ENCODE measurements around the gene YPEL1.
A peak's percentile ranks its signal among the peaks of the same experiment; 100 is the strongest.
"Not testable (repeated sequence)": the region's sequence is repeated elsewhere in the genome, so short reads cannot be mapped to it uniquely, and the experiment has no call there.

Gene YPEL1

DNA sequence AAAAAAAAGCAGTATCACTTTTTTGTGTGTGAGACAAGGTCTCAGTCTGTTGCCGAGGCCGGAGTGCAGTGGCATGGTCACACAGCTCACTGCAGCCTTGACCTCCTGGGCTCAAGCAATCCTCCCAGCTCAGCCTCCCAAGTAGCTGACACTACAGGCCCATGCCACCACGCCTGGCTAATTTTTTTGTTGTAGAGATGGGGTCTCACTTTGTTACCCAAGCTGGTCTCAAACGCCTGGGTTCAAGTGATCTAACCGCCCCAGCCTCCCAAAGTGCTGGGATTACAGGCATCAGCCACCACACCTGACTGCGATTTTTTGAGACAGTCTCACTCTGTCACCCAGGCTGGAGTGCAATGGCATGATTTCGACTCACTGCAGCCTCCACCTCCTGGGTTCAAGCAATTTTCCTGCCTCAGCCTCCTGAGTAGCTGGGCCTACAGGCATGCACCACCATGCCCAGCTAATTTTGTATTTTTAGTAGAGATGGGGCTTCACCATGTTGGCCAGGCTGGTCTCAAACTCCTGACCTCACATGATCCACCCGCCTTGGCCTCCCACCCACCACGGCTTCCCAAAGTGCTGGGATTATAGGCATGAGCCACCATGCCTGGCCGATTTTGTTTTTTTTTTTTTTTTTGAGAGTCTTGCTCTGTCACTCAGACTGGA lies 15.3 kb downstream of the YPEL1 start:
- not testable (repeated sequence) for FAIRE-seq

DNA sequence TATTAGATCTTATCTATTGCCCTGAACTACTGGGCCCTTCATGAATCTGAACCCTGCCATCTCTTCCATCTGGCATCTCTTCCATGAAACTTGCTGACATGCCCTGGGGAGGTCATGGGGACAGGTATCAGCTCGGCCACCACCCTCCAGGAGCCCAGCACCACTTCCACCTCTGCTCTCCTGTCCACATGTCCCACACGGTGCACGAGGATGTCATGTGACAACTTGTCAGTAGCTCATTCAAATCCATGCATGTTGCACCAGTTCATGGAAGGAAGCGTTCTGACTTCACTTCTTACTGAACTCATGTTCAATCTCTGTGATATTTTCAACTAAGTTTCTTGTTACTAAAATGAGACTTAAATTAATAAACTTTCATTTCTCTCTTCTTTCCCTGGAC lies 16.6 kb downstream of the YPEL1 start:
- FAIRE-seq: no peak

DNA sequence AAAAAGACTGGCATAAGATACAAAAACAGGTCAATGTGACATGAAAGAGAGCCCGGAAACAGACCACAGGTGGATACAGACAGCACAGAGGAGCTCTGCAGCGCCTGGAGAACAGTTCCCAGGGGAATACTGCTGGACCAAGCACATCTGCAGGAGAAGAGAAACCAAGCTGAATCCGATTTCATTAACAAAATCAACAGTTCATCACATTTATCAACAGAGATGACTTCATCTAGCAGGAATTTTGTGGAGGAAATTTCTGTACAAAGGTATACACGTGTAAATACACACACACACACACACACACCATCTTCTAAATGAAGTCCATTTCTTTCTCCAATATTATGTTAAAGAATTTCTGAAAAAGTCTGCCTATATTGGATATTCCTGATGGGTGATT lies 17.1 kb downstream of the YPEL1 start:
- no peak for FAIRE-seq

DNA sequence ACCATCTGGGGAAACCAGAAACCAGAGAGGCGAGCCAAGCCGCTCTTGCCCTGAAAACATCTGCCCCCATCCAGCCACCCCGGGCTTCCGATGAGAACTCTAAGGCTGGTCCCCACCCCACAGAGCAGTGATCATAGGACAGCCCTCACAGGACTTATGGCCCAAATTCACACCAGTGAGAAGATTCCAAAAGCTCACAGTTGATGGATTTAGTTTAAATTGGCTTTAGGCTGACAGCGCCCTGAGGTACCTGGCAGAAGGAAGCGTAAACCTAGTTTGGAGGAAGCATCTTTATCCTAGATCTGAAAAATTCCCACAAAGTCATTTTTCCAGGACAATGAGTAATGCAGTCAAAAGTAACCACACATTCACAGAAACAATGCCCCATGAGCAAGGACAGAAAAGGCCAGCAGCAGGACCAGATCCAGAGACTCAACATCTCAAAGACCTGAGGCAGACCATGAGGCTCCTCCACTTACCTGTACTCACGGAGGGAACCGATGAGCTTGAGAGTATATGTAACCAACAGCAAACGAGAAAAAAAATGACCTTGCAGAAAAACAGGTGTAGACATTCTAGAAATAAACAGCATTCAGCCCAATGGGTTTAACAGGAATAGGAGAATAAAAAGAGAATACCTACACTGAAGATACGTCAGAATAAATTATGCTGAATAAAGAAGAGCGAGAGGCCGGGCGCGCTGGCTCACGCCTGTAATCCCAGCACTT lies 19.0 kb downstream of the YPEL1 start:
- not testable (repeated sequence) for FAIRE-seq

DNA sequence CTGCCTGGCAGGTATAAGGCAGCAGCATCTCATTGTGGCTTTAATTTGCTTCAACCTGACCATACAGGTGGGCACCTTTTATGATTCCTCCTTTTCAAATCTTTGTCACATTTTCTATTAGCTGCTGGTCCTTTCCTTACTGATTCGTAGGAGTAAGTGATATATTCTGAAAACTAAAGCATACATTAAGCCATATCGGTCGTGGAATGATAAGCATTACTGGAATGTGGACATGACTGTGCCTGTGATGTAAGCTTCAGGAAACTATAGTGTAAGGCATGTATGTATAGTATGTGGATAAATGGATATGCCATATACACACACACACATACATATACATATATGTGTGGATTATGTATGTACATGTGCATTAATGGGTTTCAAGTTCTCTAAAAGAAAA lies 20.8 kb downstream of the YPEL1 start:
- FAIRE-seq: no peak

DNA sequence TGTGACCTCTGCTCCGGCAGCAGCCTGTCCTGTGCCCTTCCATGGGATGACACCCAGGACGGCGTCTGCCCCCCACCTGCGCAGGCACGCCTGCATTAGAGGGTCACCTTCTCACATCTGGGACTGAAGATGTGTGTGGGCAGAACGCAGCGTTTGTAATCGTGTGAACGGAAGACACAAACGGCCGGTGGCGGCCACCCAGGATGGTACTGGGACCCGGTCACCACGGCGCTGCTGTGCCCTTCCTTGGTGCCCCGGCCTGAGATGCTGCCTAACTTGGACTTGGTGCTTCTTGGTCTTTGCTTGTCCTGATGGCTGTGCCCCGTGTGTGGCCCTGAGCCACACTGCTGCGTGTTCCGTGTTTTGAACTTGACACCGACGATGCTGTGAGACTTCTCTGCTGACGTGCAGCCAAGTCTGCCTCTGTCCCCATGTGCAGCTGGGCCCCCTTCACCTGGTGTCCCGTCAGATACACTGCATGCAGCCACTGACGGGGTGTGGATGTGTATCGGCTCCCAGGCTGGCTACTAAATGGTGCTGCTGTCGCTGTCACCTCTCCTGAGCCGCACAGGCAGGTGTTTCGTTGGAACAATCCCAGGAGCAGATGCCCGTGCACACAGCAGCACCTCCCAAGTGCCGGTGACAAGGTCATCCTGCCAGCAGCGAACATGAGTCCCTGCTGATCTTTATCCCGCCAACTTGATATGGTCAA lies 21.4 kb downstream of the YPEL1 start:
- FAIRE-seq: no peak

DNA sequence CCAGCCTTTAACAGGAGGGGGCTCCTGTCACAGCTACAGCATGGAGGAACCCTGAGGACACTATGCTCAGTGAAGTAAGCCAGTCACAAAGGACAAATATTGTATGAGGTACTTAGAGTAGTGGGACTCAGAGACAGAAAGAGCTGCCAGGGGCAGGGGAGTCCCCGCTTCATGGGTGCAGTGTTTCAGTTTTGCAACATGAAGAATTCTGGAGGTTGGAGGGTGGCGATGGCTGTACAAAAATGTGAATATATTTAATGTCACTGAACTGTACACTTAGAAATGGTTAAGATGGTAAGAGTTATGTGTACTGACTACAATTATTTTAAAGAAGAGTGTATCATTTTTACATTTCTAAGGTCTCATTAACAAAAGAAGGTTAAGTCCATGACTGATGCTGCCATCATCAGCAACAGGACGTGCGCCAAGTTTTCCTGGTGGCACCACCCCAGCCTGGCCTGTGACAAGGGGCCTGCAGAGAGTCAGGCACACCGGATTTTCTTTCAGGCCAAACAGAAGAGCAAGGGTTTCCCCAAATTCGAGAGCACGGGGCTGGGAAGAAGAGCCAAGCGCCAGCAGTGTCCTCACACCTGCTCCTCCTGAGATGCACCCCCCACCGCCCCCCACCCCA lies 22.1 kb downstream of the YPEL1 start:
- no peak for FAIRE-seq

DNA sequence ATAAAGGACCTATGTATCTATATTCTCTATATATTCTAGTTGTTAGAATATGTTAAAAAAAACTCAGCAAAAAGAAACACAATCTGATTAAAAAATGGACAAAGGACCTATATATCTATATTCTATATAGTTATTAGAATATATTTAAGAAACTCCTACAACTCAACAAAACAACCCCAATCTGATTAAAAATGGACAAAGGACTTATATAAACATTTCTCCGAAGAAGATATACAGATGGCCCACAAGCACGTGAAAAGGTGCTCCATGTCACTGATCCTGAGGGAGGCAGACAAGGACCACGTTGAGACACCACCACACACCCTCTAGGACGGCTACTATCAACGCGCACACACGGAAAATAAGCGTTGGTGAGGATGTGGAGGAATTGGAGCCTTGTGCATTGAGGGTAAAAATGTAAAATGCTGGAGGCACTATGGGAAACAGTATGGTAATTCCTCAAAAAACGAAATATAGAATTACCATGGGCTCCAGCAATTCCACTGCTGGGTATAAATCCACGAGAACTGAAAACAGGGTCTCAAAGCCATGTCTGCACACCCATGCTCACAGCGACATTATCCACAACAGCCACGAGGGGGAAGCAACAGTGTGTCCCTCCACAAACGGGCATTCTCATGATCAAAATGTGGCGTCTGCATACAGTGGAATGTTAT lies 22.7 kb downstream of the YPEL1 start:
- no peak for FAIRE-seq

DNA sequence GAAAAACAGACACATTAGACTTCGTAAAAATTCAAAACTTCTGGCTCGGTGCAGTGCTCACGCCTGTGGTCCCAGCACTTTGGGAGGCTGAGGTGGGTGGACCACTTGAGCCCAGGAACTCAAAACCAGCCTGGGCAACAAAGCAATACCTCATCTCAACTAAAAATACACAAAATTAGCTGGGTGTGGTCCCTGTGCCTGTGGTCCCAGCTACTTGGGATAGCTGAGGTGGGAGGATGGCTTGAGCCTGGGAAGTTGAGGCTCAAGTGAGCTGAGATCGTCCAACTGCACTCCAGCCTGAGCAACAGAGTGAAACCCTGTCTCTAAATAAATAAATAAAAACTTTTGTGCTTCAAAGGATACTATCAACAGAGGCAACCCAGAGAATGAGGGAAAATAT lies 23.7 kb downstream of the YPEL1 start:
- no peak for FAIRE-seq

DNA sequence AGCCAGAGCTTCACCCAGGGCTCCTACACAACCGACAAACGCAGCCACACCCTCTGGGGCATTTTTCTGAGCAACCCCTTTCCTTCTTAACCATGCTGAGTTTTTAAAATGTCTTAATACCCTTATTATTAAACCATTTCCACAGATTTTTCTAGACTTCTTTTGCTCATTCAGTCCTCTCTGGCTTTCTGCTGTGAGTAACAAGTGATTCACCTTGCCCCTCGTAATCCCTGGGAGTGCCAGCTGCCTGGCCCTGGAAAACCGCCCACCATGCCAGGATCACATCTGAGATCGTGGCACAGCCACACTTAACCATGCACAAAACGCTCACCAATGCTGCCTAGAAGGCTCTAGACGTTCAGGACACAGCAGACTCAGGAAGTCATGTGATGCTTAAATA lies 25.4 kb downstream of the YPEL1 start:
- FAIRE-seq: no peak

DNA sequence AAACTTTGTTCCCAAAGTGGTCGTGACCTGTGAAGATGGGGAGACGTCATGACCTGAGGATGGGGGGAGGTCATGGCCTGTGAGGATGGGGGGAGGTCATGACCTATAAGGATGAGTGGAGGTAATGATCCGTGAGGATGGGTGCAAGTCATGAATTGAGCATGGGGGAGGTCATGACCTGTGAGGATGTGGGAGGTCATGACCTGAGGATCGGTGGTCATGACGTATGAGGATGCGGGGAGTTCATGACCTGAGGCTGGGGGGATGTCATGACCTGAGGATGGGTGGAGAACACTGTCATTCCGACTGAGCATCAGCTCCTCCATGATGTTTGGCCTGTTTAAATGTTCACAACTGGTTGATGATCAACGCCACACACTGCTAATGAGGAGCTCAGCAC lies 25.9 kb downstream of the YPEL1 start:
- no peak for FAIRE-seq

DNA sequence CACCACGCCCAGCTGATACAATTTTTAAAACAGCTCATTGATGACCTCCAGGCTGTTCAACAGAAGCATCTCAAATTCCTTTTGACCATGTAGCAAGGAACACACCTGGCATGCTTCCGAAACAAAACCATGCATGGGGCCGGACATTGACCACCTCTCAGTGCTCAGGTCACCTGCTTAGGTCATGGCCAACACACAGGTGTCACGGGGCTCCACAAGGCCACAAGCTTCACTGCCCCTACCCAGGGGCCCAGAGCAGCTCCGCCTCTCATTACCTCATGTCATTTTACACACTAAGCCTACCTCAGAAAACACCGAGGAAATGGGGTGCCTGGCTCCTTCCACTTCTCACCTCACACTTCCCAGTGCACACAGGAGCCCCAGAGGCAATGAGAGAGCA lies 26.6 kb downstream of the YPEL1 start:
- no peak for FAIRE-seq

DNA sequence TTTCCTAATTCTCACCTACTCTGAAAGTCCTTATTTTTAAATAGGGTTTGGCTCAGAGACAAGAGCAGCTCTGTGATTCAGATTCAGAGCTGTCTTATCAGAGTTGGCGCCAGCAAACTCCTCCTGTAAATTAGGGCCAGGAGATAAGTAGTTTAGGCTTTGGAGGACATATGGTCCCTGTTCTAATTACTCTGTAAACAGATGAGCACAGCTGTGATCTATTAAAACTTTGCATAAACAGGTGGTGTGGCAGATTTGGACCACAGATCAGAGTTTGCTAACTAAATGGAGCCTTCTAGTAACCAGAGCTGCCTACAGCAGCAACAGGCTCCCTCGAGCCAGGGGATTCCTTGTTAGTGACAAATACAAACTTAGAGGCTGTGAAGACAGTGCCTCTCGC lies 27.9 kb downstream of the YPEL1 start:
- FAIRE-seq: peak; percentile 84

DNA sequence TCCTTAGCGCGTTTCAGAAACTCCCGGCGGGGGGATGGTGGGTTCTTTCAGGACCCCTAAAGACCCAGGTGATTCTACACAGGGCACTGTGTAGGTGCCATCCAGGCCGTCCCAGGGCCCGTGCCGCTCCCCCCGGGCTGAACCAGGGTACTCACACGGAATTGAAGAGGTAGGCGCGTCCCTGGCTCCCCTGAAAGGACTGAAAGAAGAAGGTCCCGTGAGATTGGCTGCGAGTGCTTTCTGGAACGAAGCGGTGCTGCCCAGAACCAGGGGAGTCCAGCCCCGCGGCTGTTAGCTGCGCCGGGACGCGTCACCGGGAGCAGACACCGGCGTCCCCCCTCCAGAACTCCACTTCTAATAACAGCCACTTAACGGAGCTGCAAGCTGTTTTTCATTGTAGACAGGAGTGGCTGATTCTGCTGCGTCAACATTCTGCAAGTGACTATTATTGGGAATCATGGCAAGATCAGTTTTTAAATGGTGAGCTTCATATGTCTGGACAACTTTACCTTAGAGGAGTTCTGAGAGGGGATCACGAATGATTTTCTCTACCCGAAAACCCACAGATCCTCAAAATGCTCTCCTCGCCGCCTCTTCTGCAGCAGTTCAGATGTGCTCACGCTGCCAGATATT lies 31.8 kb downstream of the YPEL1 start:
- FAIRE-seq: no peak

DNA sequence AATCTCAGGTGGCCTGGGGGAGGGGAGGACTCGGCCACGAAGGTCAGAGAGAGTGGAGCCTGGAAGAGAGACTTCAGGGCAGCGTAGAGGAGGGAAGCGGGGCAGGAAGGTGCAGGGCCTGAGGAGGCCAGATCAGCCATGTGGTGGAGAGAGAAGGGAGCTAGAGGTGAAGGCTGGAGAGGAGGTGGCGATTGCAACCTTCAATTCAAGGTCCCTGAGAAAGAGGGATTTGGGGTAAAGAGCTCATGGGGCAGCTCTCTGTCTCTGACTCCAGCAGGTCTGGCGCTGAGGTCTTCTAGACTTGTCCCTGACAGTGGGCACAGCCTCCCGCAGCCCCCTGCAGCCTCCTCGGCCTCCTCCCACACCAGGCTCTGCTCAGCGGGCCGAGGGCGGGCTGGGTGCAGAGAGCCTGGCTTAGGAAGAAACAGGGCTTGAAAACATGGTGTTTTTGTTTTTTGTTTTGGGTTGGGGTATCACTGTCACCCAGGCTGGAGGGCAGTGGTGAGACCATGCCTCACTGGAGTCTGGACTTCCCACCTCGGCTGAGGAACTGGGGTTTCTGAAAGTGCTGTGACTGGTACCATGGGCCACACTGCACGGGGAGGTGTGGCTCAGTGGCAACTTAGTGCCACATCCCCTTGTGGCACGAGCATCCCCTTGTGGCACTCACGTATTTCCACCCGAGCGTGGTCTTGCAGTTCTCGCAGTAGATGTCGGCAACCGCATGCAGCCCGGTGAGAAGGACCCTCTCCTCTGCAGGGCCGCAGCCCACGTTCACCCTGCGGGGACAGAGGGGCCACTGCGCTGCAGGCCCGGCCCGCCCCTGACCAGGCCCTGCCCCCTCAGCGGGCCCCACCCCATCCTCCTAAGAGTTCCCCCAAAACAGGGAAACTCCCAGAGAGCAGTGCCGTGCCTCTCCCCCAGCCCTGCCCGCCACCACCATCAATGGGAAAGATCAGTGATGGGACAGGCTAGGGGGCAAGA lies 32.6 kb downstream of the YPEL1 start:
- FAIRE-seq: no peak

DNA sequence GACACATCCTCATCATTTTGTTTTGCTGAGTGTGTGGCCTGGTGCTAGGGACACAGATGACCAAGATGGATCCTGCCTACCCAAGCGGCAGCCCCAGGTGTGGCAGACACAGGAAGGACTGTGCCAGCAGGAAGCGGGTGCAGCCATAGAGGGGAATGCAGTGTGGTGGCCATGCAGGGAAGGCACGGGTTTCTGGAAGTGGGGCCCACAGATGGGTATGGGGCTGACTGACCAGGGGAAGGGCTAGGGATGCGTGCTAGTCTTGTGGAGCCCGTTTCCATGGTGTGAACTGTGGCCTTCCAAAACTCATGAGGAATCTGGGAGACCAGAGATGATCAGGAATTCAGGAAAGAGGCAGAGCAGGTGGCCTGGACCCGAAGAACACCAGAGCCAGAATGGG lies 33.5 kb downstream of the YPEL1 start:
- FAIRE-seq: no peak

DNA sequence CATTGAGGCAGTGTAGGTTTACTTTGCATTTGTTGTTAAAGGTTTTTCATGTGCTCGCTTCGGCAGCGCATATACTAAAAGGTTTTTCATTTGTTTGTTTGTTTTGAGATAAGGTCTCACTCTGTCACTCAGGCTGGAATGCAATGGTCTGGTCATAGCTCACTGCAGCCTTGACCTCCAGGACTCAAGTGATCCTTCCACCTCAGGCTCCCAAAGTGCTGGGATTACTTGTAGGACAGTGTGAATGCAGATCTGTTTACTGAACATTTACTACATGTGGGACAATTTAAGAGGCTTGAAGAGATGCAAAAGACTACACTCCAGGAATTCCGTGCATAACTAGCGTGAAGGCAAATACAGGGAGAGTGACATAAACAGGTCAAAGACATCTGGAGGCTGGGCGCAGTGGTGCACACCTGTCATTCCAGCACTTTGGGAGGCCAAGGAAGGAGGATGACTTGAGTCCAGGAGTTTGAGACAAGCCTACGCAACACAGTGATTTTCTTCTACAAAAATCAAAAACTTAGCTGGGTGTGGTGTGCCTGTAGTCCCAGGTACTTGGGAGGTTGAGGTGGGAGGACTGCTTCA lies 34.1 kb downstream of the YPEL1 start:
- no peak for FAIRE-seq

DNA sequence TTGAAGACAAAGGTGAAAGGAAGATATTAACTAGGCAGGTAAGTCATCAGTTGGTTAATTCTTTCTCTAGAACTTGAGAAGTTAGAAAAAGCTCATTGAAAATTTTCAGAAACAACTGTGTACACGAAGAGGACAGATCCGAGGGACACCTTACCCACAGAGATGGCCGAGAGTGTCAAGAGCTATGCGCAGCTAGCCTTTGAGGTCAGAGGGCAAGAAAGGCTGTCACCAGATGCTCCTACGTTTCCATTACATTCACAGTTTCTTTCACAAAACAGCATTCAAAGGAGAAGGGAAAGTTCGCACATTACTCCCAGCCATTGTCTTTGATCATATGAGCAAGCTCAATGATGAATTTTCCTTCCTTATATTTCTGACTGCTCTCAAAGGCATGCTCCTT lies 34.8 kb downstream of the YPEL1 start:
- no peak for FAIRE-seq

DNA sequence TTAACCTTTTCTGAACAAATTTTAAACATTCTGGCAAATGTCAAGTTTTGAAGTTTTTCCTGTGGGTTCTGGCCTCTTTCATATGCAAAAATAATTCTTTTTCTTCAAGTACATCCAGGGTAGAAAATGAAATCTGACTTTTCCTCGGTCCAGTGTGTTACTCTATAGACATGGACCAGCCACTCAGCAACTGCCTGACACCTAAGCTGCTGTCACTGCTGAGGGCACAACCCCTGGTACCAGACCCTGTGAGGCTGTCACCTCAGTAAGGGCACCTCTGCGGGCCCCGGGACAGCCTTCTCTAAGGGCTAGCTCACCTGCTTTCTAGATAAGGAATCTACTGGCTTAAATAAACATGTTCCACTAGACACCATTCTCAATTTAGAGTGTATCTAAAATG lies 36.0 kb downstream of the YPEL1 start:
- FAIRE-seq: no peak

DNA sequence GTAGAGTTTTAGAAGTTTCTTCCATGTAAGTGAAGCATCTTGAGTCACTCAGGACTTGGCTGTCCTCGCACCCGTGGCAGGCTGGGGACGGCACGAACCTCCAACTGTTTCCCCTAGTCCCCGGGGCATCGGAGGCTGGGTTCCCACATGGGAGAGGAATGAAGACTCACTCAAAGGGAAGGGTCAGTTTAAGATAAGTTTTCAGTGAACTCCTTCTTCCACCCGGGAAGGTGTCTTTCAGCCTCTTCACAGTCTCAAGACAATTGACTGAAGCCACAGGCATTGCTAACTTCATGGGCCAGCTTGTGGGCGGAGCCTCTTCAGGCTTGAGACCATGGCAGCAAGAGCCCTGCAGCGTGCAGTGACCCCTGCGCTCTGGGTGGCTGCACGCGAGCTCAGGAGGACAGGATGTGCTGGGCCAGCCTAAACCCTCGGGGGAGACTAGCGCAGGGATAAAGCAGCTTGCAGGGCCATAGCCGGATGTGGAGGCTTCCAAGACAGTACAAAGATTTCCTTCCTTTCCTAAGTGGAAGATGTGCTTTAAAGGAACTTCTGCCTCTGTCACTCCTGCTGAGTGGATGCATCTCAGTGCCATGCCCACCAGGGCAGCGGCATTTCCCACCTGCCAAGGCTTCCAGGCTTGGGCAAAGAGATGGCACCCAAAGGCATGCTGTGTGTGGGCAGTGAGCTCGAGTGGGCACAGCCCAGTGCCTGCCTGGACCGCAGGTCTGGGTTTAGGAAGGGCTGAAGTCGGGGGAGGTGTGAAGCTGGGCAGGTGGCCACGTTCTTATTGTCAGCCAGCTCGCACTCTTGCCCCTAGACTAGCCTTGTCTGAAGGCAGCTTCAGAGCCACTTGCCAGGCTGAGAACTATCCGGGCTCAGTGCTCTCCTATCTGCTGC lies 36.9 kb downstream of the YPEL1 start:
- FAIRE-seq: no peak

All from islet of Langerhans (tissue), 1 donor.